ENCODE measurements around the gene UMAD1.

DNA sequence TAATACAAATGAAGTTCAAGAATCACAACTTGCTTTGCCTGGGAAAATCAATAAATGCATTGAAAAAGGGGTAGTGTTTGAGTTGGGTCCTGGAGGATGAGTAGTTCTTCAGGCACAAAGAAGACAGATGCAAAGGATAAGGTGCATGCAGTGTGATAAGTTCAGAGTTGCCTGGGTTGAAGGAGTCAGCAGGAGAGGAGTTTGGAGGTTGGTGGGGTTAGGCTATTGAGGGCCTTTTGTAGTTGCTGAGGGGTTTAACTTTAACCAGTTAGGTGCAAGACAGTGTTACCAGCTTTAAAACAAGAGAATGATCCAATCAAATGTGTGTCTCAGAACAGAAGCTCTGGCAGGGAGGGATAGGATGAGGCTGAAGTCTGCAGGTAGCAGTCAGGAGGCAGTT, 283.8 kb downstream of the UMAD1 start:
- TF ChIP-seq, protein P1, sequence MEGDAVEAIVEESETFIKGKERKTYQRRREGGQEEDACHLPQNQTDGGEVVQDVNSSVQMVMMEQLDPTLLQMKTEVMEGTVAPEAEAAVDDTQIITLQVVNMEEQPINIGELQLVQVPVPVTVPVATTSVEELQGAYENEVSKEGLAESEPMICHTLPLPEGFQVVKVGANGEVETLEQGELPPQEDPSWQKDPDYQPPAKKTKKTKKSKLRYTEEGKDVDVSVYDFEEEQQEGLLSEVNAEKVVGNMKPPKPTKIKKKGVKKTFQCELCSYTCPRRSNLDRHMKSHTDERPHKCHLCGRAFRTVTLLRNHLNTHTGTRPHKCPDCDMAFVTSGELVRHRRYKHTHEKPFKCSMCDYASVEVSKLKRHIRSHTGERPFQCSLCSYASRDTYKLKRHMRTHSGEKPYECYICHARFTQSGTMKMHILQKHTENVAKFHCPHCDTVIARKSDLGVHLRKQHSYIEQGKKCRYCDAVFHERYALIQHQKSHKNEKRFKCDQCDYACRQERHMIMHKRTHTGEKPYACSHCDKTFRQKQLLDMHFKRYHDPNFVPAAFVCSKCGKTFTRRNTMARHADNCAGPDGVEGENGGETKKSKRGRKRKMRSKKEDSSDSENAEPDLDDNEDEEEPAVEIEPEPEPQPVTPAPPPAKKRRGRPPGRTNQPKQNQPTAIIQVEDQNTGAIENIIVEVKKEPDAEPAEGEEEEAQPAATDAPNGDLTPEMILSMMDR (IDR thresholded peaks at IDR 0.05 in 8 of 11, conservative IDR thresholded peaks at IDR 0.05 in 3 of 11), result no peak
- no peak for TF ChIP-seq POLR2A (IDR thresholded peaks at IDR 0.05)
